HEK293 (cell line): ENCODE measurements around the gene ABHD5.

Experiments
- CTCF ChIA-PET: fragments of 350-600 bp; formaldehyde crosslinking; extraction: SDS; loops from one replicate; lab custom pipeline; 2021; ENCODE audit warnings: antibody characterized with exemption; lab: Yijun Ruan, JAX
- POLR2A ChIA-PET: fragments of 300-600 bp; formaldehyde crosslinking; extraction: SDS; loops from one replicate; lab custom pipeline; 2020; ENCODE audit warnings: antibody characterized with exemption, inconsistent platforms; lab: Yijun Ruan, JAX
- H3K27ac ChIP-seq: fragments of 200-500 bp; sonication (Bioruptor generic); 2 replicates; pipeline ENCODE4 v1.5.1; 2014; ENCODE audit warnings: low read depth, low read length, control low read depth, inconsistent platforms; ENCODE audit errors: extremely low read depth
- H3K36me3 ChIP-seq, 2 experiments: fragments of 200-500 bp in 1 of 2; sonication (Bioruptor generic) in 1 of 2; 1 replicate in 1 of 2; 2 replicates in 1 of 2; pipeline ENCODE4 v1.5.1; 2014 to 2017; ENCODE audit warnings: inconsistent platforms in 2 of 2, low read length in 2 of 2; ENCODE audit not compliant: control insufficient read depth in 2 of 2, insufficient read depth in 1 of 2
- H3K4me1 ChIP-seq: fragments of 200-500 bp; sonication (Bioruptor generic); 2 replicates; pipeline ENCODE4 v1.5.1; 2014; ENCODE audit warnings: mild to moderate bottlenecking, low read length, inconsistent platforms; ENCODE audit not compliant: control insufficient read depth, insufficient read depth
- H3K4me3 ChIP-seq: 2 replicates; pipeline ENCODE4 v1.5.1; 2011; ENCODE audit warnings: low read depth, mild to moderate bottlenecking, control low read depth, low read length, moderate library complexity
- H3K9me3 ChIP-seq: fragments of 200-500 bp; sonication (Bioruptor generic); 2 replicates; pipeline ENCODE4 v1.5.1; 2014; ENCODE audit warnings: low read depth, low read length, inconsistent platforms; ENCODE audit not compliant: control insufficient read depth, insufficient read depth
- BCL11A ChIP-seq: fragments of 450-650 bp; formaldehyde crosslinking; IDR thresholded peaks from 2 replicates; pipeline ENCODE4 v1.5.1; 2016; ENCODE audit warnings: low read depth, missing biosample characterization, missing genetic modification characterization
- EGR2 ChIP-seq: fragments of 450-650 bp; formaldehyde crosslinking; IDR thresholded peaks from 2 replicates; pipeline ENCODE4 v1.5.1; 2016; ENCODE audit warnings: low read depth, missing biosample characterization, missing genetic modification characterization
- IKZF3 ChIP-seq: fragments of 450-650 bp; IDR thresholded peaks from 2 replicates; pipeline ENCODE4 v1.5.0; 2018; ENCODE audit warnings: missing biosample characterization, mild to moderate bottlenecking, missing genetic modification characterization, moderate library complexity
- KLF1 ChIP-seq: fragments of 450-650 bp; formaldehyde crosslinking; IDR thresholded peaks from 2 replicates; pipeline ENCODE4 v1.5.1; 2016; ENCODE audit warnings: missing biosample characterization, missing genetic modification characterization
- KLF7 ChIP-seq: fragments of 450-650 bp; formaldehyde crosslinking; IDR thresholded peaks from 2 replicates; pipeline ENCODE4 v1.5.1; 2016; ENCODE audit warnings: missing biosample characterization, missing genetic modification characterization, borderline replicate concordance
- MYNN ChIP-seq: fragments of 450-650 bp; formaldehyde crosslinking; IDR thresholded peaks from 2 replicates; pipeline ENCODE4 v1.5.1; 2016; ENCODE audit warnings: missing biosample characterization, missing genetic modification characterization, borderline replicate concordance
- PRDM1 ChIP-seq: fragments of 450-650 bp; formaldehyde crosslinking; IDR thresholded peaks from 2 replicates; pipeline ENCODE4; 2016; ENCODE audit warnings: missing biosample characterization, missing genetic modification characterization
- RBAK ChIP-seq: fragments of 450-650 bp; formaldehyde crosslinking; IDR thresholded peaks from 2 replicates; pipeline ENCODE4 v1.5.1; 2016; ENCODE audit warnings: missing biosample characterization, missing genetic modification characterization
- ZBTB8A ChIP-seq: fragments of 450-650 bp; formaldehyde crosslinking; IDR thresholded peaks from 2 replicates; pipeline ENCODE4 v1.5.1; 2016; ENCODE audit warnings: missing biosample characterization, missing genetic modification characterization
- ZEB2 ChIP-seq: fragments of 450-650 bp; formaldehyde crosslinking; IDR thresholded peaks from 2 replicates; pipeline ENCODE4 v1.5.1; 2016; ENCODE audit warnings: missing biosample characterization, missing genetic modification characterization
- ZFHX2 ChIP-seq: fragments of 450-650 bp; formaldehyde crosslinking; conservative IDR thresholded peaks from 2 replicates; pipeline ENCODE4 v1.5.1; 2016; ENCODE audit warnings: missing biosample characterization, missing genetic modification characterization
- ZNF132 ChIP-seq: fragments of 450-650 bp; formaldehyde crosslinking; IDR thresholded peaks from 2 replicates; pipeline ENCODE4 v1.5.1; 2017; ENCODE audit warnings: missing biosample characterization, missing genetic modification characterization, borderline replicate concordance
- ZNF140 ChIP-seq: fragments of 450-650 bp; formaldehyde crosslinking; IDR thresholded peaks from 2 replicates; pipeline ENCODE4 v1.5.1; 2016; ENCODE audit warnings: missing biosample characterization, missing genetic modification characterization
- ZNF2 ChIP-seq: fragments of 450-650 bp; formaldehyde crosslinking; IDR thresholded peaks from 2 replicates; pipeline ENCODE4 v1.5.1; 2016; ENCODE audit warnings: missing biosample characterization, missing genetic modification characterization
- ZNF214 ChIP-seq: fragments of 450-650 bp; formaldehyde crosslinking; IDR thresholded peaks from 2 replicates; pipeline ENCODE4 v1.5.1; 2017; ENCODE audit warnings: missing biosample characterization, mild to moderate bottlenecking, missing genetic modification characterization, borderline replicate concordance
- ZNF391 ChIP-seq: fragments of 450-650 bp; formaldehyde crosslinking; IDR thresholded peaks from 2 replicates; pipeline ENCODE4 v1.5.1; 2016; ENCODE audit warnings: low read depth, missing biosample characterization, missing genetic modification characterization, borderline replicate concordance
- ZNF404 ChIP-seq: fragments of 450-650 bp; formaldehyde crosslinking; IDR thresholded peaks from 2 replicates; pipeline ENCODE4 v1.5.1; 2017; ENCODE audit warnings: missing biosample characterization, missing genetic modification characterization
- ZNF488 ChIP-seq: fragments of 450-650 bp; formaldehyde crosslinking; IDR thresholded peaks from 2 replicates; pipeline ENCODE4 v1.5.1; 2016; ENCODE audit warnings: missing biosample characterization, missing genetic modification characterization
- ZNF530 ChIP-seq: fragments of 450-650 bp; formaldehyde crosslinking; IDR thresholded peaks from 2 replicates; pipeline ENCODE4 v1.5.1; 2016; ENCODE audit warnings: low read depth, missing biosample characterization, missing genetic modification characterization
- ZNF571 ChIP-seq: fragments of 450-650 bp; formaldehyde crosslinking; IDR thresholded peaks from 2 replicates; pipeline ENCODE4 v1.5.0; 2017; ENCODE audit warnings: missing biosample characterization, missing genetic modification characterization
- ZNF629 ChIP-seq: fragments of 450-650 bp; formaldehyde crosslinking; IDR thresholded peaks from 2 replicates; pipeline ENCODE4 v1.5.1; 2017; ENCODE audit warnings: missing biosample characterization, missing genetic modification characterization
- ZNF701 ChIP-seq: fragments of 450-650 bp; formaldehyde crosslinking; IDR thresholded peaks from 2 replicates; pipeline ENCODE4 v1.5.1; 2016; ENCODE audit warnings: missing biosample characterization, missing genetic modification characterization
- ZNF747 ChIP-seq: fragments of 450-650 bp; formaldehyde crosslinking; IDR thresholded peaks from 2 replicates; pipeline ENCODE4 v1.5.1; 2016; ENCODE audit warnings: missing biosample characterization, missing genetic modification characterization
- ZNF830 ChIP-seq: fragments of 450-650 bp; IDR thresholded peaks from 2 replicates; pipeline ENCODE4 v1.5.0; 2018; ENCODE audit warnings: missing biosample characterization, missing genetic modification characterization, low read depth, mild to moderate bottlenecking, moderate library complexity
- ZSCAN23 ChIP-seq: fragments of 450-650 bp; formaldehyde crosslinking; IDR thresholded peaks from 2 replicates; pipeline ENCODE4 v1.5.1; 2016; ENCODE audit warnings: missing biosample characterization, missing genetic modification characterization
- ZSCAN30 ChIP-seq: fragments of 450-650 bp; IDR thresholded peaks from 2 replicates; pipeline ENCODE4 v1.5.1; 2018; ENCODE audit warnings: missing biosample characterization, mild to moderate bottlenecking, missing genetic modification characterization, moderate library complexity

The ABHD5 gene

GRCh38 chr3:43688245-43688650 lies 2.5 kb upstream of the ABHD5 start:
- Histone ChIP-seq H3K27ac (no peak overlapping the region), H3K9me3 (no peaks in the 10 kb centered on the region), H3K36me3 (no peaks in the 10 kb centered on the region), H3K4me1 (no peaks in the 10 kb centered on the region), H3K4me3 (no peak overlapping the region)
- no peak for TF ChIP-seq RBAK (tag by site-specific recombination)
- TF ChIP-seq ZNF140: no peak
- no peak for TF ChIP-seq ZNF488
- no peak for TF ChIP-seq ZNF2 (tag by site-specific recombination)
- no peak for TF ChIP-seq ZNF830 (tag by site-specific recombination)
- no peak for TF ChIP-seq ZNF571 (tag by site-specific recombination)
- no peak for TF ChIP-seq ZNF629 (tag by site-specific recombination)
- ChIA-PET POLR2A (no interaction called here), CTCF (interaction anchor here (0.9 kb wide), 1 partner anchor 12 kb away, joined by 3 read pairs; no protein-coding TSS in a partner anchor)

- Histone ChIP-seq H3K36me3 (no peaks in the 10 kb centered on the region), H3K27ac (no peak overlapping the region), H3K4me3 (no peak overlapping the region), H3K9me3 (no peaks in the 10 kb centered on the region), H3K4me1 (no peaks in the 10 kb centered on the region)
- POLR2A ChIA-PET: no interaction called here
- TF ChIP-seq KLF1 (tag by site-specific recombination) (no peak), MYNN (no peak), ZNF132 (tag by site-specific recombination) (no peak), ZEB2 (tag by site-specific recombination) (no peak), BCL11A (tag by site-specific recombination) (no peak), IKZF3 (tag by site-specific recombination) (no peak), ZNF830 (tag by site-specific recombination) (no peak), ZNF404 (tag by site-specific recombination) (no peak), ZSCAN23 (tag by site-specific recombination) (no peak), ZFHX2 (tag by site-specific recombination) (no peak), ZSCAN30 (tag by site-specific recombination) (no peak)
- CTCF ChIA-PET: no interaction called here
Observed at GRCh38 chr3:43689166-43689565, 1.6 kb upstream of the ABHD5 start.

GRCh38 chr3:43689766-43690399 lies 855 bp upstream of the ABHD5 start:
- TF ChIP-seq ZNF391 (tag by site-specific recombination): no peak
- no peak for TF ChIP-seq KLF7 (tag by site-specific recombination)
- TF ChIP-seq EGR2 (tag by site-specific recombination): 0 out of 2 replicates have a peak, but pooled peaks have one; percentile 17
- TF ChIP-seq PRDM1 (tag by site-specific recombination): no peak
- TF ChIP-seq ZSCAN23 (tag by site-specific recombination): no peak
- TF ChIP-seq ZNF530 (tag by site-specific recombination): no peak
- peak; percentile 51 for TF ChIP-seq ZFHX2 (tag by site-specific recombination)
- no peak for TF ChIP-seq ZNF214
- TF ChIP-seq ZNF747 (tag by site-specific recombination): no peak
- TF ChIP-seq ZBTB8A: no peak
- no peak for TF ChIP-seq ZNF701
- no peaks in the 10 kb centered on the region for H3K36me3 ChIP-seq
- H3K4me3 ChIP-seq: peak overlapping the region; percentile 78
- POLR2A ChIA-PET: interaction anchor here (0.7 to 1.1 kb wide), 3 partner anchors 47 to 477 kb away, joined by 3 to 4 read pairs (median 3); no protein-coding TSS in a partner anchor
- CTCF ChIA-PET: no interaction called here
- no peaks in the 10 kb centered on the region for H3K4me1 ChIP-seq
- H3K9me3 ChIP-seq: no peaks in the 10 kb centered on the region
- peak overlapping the region; percentile 52; the same call in 1 of the 2 replicates for H3K27ac ChIP-seq
